CD4-positive, alpha-beta memory T cell (primary cell): Measurements from ENCODE around the gene TNNC1. TPM values are rescaled to one million over a fixed set of nuclear protein-coding genes. Genes with fewer than 3 reads are reported as not detected.

Source experiments
- CTCF ChIA-PET: fragments of 350-600 bp; sonication (Branson Sonifier 250); formaldehyde crosslinking; loops from one replicate; lab custom pipeline; 2021; ENCODE audit warnings: inconsistent platforms; ENCODE audit not compliant: partially characterized antibody; lab: Charles Lee
- POLR2A ChIA-PET: fragments of 350-600 bp; sonication (Branson Sonifier 250); formaldehyde crosslinking; loops from one replicate; lab custom pipeline; 2021; ENCODE audit not compliant: partially characterized antibody; lab: Charles Lee
- DNase-seq, 5 donors: peaks; one replicate each; pipeline versions ENCODE4 v3.0.0 to v3.0.0-alpha.2; 2020 to 2022; ENCODE audit warnings: mixed read lengths in 1 of 5
- H3K27ac ChIP-seq: one replicate; pipeline ENCODE4 v1.7.0; 2013; ENCODE audit warnings: low read depth, low read length
- H3K27me3 ChIP-seq: 2 replicates; pipeline ENCODE4 v1.7.0; 2013; ENCODE audit warnings: mild to moderate bottlenecking, low read length, moderate library complexity; ENCODE audit not compliant: insufficient read depth
- H3K36me3 ChIP-seq: 2 replicates; pipeline ENCODE4 v1.7.0; 2013; ENCODE audit warnings: mild to moderate bottlenecking, low read length, moderate library complexity; ENCODE audit not compliant: insufficient read depth
- H3K4me1 ChIP-seq: 2 replicates; pipeline ENCODE4 v1.7.0; 2013; ENCODE audit warnings: mild to moderate bottlenecking, low read length, moderate library complexity; ENCODE audit not compliant: insufficient read depth
- H3K4me3 ChIP-seq, 2 donors: one replicate each; pipeline ENCODE4 v1.7.0; 2013; ENCODE audit warnings: low read length in 2 of 2, mild to moderate bottlenecking in 1 of 2
- H3K9me3 ChIP-seq, 2 donors: one replicate each; pipeline ENCODE4 v1.7.0; 2013; ENCODE audit warnings: low read length in 2 of 2, control low read depth in 1 of 2; ENCODE audit not compliant: control insufficient read depth in 1 of 2
- H3K27ac Mint-ChIP-seq, 7 donors: one replicate each; pipeline ENCODE4 v1.8.0; 2020 to 2021; ENCODE audit warnings: mixed read lengths in 7 of 7, mild to moderate bottlenecking in 6 of 7, inconsistent platforms in 3 of 7, moderate library complexity in 3 of 7
- H3K27me3 Mint-ChIP-seq, 2 donors: one replicate each; pipeline ENCODE4 v1.8.0; 2020 to 2021; ENCODE audit warnings: mixed read lengths in 2 of 2
- H3K36me3 Mint-ChIP-seq, 2 donors: one replicate each; pipeline ENCODE4 v1.8.0; 2020 to 2021; ENCODE audit warnings: mixed read lengths in 2 of 2, inconsistent platforms in 1 of 2, mild to moderate bottlenecking in 1 of 2
- H3K4me1 Mint-ChIP-seq, 4 donors: one replicate each; pipeline ENCODE4 v1.8.0; 2020 to 2021; ENCODE audit warnings: mixed read lengths in 4 of 4, mild to moderate bottlenecking in 1 of 4
- H3K4me3 Mint-ChIP-seq, 8 donors: one replicate each; pipeline ENCODE4 v1.8.0; 2020 to 2021; ENCODE audit warnings: mixed read lengths in 8 of 8, mild to moderate bottlenecking in 7 of 8, moderate library complexity in 6 of 8, inconsistent platforms in 3 of 8
- H3K9me3 Mint-ChIP-seq, 8 donors: one replicate each; pipeline ENCODE4 v1.8.0; 2020 to 2021; ENCODE audit warnings: mixed read lengths in 8 of 8, mild to moderate bottlenecking in 5 of 8, inconsistent platforms in 3 of 8, moderate library complexity in 1 of 8
- intact Hi-C: fragments of 100-400 bp; cut with micrococcal nuclease; formaldehyde crosslinking; loops from one replicate; pipeline ENCODE4 v1.15.1; 2023
- polyA plus RNA-seq, 2 donors: library from polyadenylated mRNA; unstranded; fragments of 300-500 nt; fragmentation: Illumina TruSeq; gene quantifications; one replicate each; pipeline ENCODE4 v1.2.3, GENCODE V29; 2021
- total RNA-seq, 2 experiments: library from RNA; stranded (reverse); gene quantifications; one replicate each; pipeline ENCODE4 v1.2.3, GENCODE V29; 2021

Gene TNNC1
- total and polyA plus RNA-seq, 4 experiments from 2014 or later = 0.92 to 7.1 (median 5.3) TPM; not detected in 1

DNA sequence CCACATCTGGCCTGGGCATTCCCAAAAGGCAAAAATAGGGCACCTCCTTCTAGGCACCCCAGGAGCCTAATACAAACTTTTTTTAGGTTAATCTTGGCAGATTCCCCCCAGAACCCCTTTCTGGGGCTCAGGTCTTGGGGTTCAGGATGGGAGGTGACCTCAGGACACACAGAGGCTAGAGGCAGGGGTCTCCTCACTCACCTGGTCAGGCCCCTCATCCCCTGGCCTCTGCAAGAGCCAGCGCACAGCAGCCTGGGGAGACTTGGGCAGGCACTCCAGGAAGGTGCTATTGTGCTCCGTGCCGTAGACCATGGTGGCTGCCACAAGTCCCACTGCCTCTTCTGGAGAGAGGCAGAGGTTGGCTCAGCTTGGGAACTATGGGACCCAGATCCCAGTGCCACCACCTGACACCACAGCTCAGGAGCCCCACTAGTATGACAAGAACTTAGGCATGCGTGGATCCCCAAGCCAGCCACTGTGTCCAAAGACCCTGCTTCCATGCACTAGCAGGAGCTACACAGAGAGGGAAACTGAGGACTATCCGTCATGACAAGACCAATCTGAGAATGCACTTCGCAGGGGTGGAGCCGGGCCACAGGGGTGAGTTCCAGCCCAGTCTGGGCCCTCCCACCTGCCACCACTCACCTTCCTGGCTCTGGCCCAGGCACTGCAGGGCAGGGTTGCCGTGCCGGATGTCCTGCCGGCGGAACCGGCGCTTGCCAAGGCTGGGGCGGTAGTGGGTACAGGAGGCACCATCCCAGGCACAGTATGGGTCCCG lies 16.3 kb downstream of the TNNC1 start:
- POLR2A ChIA-PET = no interaction called here
- Histone ChIP-seq H3K4me3 (no peak overlapping the region), H3K27ac (no peak overlapping the region), H3K4me1 (peaks cover 11% of the 10 kb centered on the region), H3K27me3 (no peaks in the 10 kb centered on the region), H3K36me3 (no peaks in the 10 kb centered on the region), H3K9me3 (no peaks in the 10 kb centered on the region)
- no peaks in the 10 kb centered on the region for H3K27me3 Mint-ChIP-seq
- H3K9me3 Mint-ChIP-seq = no peaks in the 10 kb centered on the region
- H3K27ac Mint-ChIP-seq = no peak overlapping the region
- no peak for DNase-seq
- CTCF ChIA-PET = no interaction called here
- H3K36me3 Mint-ChIP-seq = no peaks in the 10 kb centered on the region
- peaks cover 3 to 6% (median 5%) of the 10 kb centered on the region in 4 donors for H3K4me1 Mint-ChIP-seq
- H3K4me3 Mint-ChIP-seq = no peak overlapping the region
- intact Hi-C loops = no loop called here

DNA sequence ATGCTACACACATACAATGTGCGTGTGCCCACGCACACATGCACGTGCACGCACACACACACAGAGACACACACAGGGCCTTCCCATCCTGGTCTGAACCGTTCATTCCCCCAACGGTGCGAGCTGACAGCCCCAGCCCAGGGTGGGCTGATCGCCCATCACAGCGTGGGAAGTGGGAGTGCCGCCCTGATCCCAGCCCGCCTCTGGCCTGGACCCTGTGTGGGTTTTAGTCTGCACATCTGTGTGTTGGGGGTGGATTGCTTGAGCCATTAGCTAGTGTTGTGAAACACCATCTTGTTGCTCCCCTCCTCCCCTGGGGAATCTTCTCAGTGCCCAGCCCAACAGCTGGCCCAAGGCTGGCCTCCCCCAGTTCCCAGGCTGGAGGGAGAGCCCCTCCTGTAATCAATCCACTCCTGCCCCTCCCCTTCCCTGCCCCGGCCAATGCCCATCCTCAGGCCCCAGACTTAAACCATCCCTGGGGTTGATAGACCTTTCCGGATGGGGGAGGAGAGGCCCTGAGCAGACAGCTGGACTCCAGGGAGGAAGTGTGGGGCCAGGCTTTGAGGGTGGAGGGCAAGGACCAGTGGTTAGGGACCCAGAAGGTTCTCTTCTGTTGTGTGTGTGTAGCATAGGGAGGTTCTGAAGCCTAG lies 17.2 kb downstream of the TNNC1 start:
- Mint-ChIP-seq H3K4me3 (no peak overlapping the region), H3K27ac (no peak overlapping the region)
- intact Hi-C loops = no loop called here

DNA sequence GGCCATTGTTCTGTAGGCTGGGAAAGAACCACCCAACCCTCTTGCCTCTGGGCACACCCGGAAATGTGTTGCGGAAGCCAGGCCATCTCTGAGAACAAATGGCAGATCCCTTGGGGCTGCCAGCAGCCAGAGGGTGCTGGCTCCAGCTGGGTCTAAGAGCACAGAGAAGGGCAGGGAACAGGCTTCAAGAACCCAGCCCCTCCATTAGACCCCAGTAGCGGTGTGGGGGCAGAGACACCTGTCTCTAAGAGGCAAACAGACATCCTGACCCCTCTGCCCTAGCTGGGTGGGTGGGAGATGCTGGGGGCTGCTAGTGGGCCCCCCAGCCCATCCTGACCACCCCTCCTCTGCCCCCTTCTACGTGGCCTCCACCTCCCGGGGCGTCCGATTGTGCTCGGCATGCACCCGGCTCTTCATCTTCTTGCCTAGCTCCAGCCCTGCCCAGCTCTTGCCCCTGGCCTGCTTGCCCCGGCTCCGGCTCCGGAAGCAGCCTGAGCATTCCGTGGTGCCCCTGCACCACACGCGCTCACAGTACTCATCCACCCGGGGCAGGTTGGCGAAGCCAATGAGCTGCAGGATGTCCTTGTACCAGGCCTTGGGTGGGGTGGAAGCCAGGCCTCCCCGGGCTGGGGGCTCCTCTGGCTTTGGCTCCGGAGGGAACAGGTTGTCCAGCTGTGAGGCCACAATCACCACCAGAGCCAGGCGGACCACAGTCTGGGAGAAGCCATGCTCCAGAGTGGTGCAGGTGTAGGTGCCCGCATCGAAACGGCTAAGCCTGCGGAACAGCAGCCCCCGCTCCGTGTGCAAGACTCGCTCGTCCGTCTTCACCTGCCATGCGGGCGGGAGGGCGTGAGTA lies 18.4 kb downstream of the TNNC1 start:
- no peak overlapping the region for H3K27ac ChIP-seq
- no peaks in the 10 kb centered on the region for H3K36me3 Mint-ChIP-seq
- intact Hi-C loops = no loop called here
- H3K27me3 ChIP-seq = no peaks in the 10 kb centered on the region
- no peak overlapping the region for H3K4me3 Mint-ChIP-seq
- H3K9me3 ChIP-seq = no peaks in the 10 kb centered on the region
- H3K36me3 ChIP-seq = no peaks in the 10 kb centered on the region
- no peak overlapping the region for H3K27ac Mint-ChIP-seq
- H3K4me1 ChIP-seq = peaks cover 17% of the 10 kb centered on the region
- DNase-seq = no peak
- CTCF ChIA-PET = interaction anchor here (5.9 kb wide), 1 partner anchor 11 kb away, joined by 51 read pairs; the partner anchor contains the start of gene SEMA3G
- H3K27me3 Mint-ChIP-seq = no peaks in the 10 kb centered on the region
- H3K4me1 Mint-ChIP-seq = peaks cover 4 to 14% (median 5%) of the 10 kb centered on the region in 4 donors
- no peaks in the 10 kb centered on the region for H3K9me3 Mint-ChIP-seq
- H3K4me3 ChIP-seq = no peak overlapping the region
- POLR2A ChIA-PET = interaction anchor here (1.0 kb wide), 1 partner anchor 23 kb away, joined by 6 read pairs; no protein-coding TSS in a partner anchor

More for the DNA sequence above, 17.2 kb downstream of the TNNC1 start:
- no peaks in the 10 kb centered on the region for H3K27me3 Mint-ChIP-seq
- ChIA-PET POLR2A (no interaction called here), CTCF (no interaction called here)
- no peaks in the 10 kb centered on the region for H3K9me3 Mint-ChIP-seq
- Histone ChIP-seq H3K4me1 (peaks cover 17% of the 10 kb centered on the region), H3K9me3 (no peaks in the 10 kb centered on the region), H3K36me3 (no peaks in the 10 kb centered on the region), H3K27me3 (no peaks in the 10 kb centered on the region), H3K27ac (no peak overlapping the region), H3K4me3 (no peak overlapping the region)
- DNase-seq = no peak
- no peaks in the 10 kb centered on the region for H3K36me3 Mint-ChIP-seq
- peaks cover 4 to 13% (median 5%) of the 10 kb centered on the region in 4 donors for H3K4me1 Mint-ChIP-seq

DNA sequence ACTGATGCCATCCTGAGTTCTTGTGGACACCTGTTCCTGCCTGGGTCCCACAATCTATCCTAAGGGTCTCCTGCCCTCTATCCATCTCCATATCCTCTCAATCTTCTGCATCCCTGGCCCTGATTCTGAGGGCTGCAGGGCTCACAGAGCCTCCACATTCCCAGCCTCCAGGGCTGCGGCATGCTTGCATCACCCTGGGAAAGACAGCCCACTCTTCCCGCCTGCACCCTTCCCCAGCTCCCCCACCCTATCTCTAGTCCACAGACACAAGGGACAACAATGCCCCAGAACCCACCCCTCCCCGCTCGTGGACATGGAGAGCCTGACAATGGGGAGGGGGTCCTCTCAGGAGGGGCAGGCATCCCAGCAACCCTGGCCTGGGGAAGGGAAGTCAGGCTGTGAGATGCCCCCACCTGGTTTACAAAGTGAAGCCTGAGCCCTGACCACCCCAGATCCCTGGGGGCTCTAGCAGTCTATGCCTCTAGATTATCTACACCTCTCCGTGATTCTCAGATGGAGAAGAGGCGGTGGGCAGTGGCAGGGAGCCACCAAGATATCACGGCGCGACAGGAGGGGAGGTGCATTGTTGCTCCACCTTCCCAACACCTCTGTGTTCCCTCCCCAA lies 19.2 kb downstream of the TNNC1 start:
- Histone ChIP-seq H3K36me3 (no peaks in the 10 kb centered on the region), H3K27me3 (no peaks in the 10 kb centered on the region), H3K4me1 (peaks cover 17% of the 10 kb centered on the region), H3K9me3 (no peaks in the 10 kb centered on the region), H3K4me3 (no peak overlapping the region), H3K27ac (no peak overlapping the region)
- Mint-ChIP-seq H3K9me3 (no peaks in the 10 kb centered on the region), H3K36me3 (no peaks in the 10 kb centered on the region), H3K4me1 (peaks cover 4 to 14% (median 5%) of the 10 kb centered on the region in 4 donors), H3K27ac (no peak overlapping the region), H3K27me3 (no peaks in the 10 kb centered on the region), H3K4me3 (no peak overlapping the region)
- intact Hi-C loops = no loop called here
- POLR2A ChIA-PET = no interaction called here
- DNase-seq = peak in 1 of 5 donors; percentile 22
- CTCF ChIA-PET = interaction anchor here (5.9 kb wide), 1 partner anchor 12 kb away, joined by 51 read pairs; the partner anchor contains the start of gene SEMA3G

DNA sequence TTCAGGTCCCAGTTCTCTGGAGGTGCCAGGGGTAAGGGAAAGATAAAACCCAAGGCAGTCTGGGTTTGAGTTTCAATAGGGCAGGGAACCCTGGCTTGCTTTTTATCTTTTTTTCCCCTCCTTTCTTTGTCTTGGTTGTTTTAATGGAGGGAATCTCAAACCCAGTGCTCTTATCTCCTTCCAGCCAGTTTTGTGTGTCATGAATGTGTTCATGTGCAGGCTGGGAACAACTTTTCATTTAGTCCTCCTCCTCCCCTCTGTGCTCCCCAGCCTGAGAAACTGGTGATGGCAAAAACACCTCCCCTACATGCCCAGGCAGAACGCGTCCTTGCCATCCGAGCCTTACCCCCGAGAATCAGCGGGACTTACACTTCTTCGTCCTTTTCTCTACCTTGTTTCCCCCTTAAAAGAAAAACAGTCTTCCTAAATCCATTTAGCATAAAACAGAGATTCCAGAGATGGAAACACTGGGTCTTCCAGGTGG lies 19.8 kb downstream of the TNNC1 start:
- DNase-seq = no peak
- no peak overlapping the region for H3K4me3 Mint-ChIP-seq
- H3K4me1 ChIP-seq = peaks cover 17% of the 10 kb centered on the region
- H3K27ac ChIP-seq = no peak overlapping the region
- no peaks in the 10 kb centered on the region for H3K36me3 ChIP-seq
- H3K27me3 ChIP-seq = no peaks in the 10 kb centered on the region
- H3K27me3 Mint-ChIP-seq = no peaks in the 10 kb centered on the region
- H3K36me3 Mint-ChIP-seq = no peaks in the 10 kb centered on the region
- no peaks in the 10 kb centered on the region for H3K9me3 ChIP-seq
- H3K4me1 Mint-ChIP-seq = peaks cover 4 to 14% (median 5%) of the 10 kb centered on the region in 4 donors
- H3K9me3 Mint-ChIP-seq = no peaks in the 10 kb centered on the region
- ChIA-PET CTCF (interaction anchor here (4.0 to 5.9 kb wide), 2 partner anchors 13 to 21 kb away, joined by 19 to 51 read pairs; partner anchors contain the start of gene SEMA3G), POLR2A (no interaction called here)
- peak overlapping the region in 1 of 7 donors; percentile 54 for H3K27ac Mint-ChIP-seq
- intact Hi-C loops = no loop called here
- no peak overlapping the region for H3K4me3 ChIP-seq

DNA sequence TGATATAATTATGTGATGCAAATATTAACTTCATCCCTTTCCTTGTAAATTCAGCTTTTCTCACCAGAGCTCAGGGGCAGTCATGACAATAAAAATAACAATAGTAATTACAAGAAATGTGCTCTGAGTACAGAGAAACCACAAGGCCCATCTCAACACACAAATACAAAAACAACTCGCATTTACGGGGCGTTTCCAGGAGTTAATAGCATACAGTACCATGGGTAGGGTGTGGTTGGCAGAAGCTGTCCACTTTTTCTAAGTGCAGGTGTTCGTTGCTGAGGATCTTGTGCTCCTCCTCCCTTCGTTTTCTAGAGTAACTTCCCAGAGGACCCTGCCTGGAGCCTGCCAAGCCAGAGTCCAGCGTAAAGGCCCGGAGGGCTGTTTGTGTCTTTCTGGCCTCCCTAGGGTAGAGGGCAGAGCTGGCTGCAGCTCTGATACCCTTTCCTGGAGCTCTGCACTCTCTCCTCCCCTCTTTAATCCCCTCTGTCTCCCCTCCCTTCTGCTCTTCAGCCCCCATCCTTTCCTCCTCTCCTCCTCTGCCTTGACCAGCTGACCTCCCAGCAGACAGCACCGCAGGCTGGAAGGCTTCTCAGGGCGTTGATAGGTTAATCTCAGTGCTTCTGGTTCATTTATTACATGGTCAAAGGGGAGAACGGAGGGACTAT lies 20.4 kb downstream of the TNNC1 start:
- peak overlapping the region in 4 of 7 donors; percentile 2 to 73 (median 35) for H3K27ac Mint-ChIP-seq

More for the DNA sequence above, 20.4 kb downstream of the TNNC1 start:
- H3K9me3 Mint-ChIP-seq = no peaks in the 10 kb centered on the region
- DNase-seq = no peak
- no peak overlapping the region for H3K4me3 Mint-ChIP-seq
- ChIA-PET CTCF (interaction anchor here (4.0 to 5.9 kb wide), 2 partner anchors 13 to 20 kb away, joined by 19 to 51 read pairs; partner anchors contain the start of gene SEMA3G), POLR2A (no interaction called here)
- H3K36me3 Mint-ChIP-seq = no peaks in the 10 kb centered on the region
- Histone ChIP-seq H3K9me3 (no peaks in the 10 kb centered on the region), H3K27ac (no peak overlapping the region), H3K27me3 (no peaks in the 10 kb centered on the region), H3K4me1 (peaks cover 17% of the 10 kb centered on the region), H3K4me3 (no peak overlapping the region), H3K36me3 (no peaks in the 10 kb centered on the region)
- intact Hi-C loops = no loop called here
- H3K27me3 Mint-ChIP-seq = no peaks in the 10 kb centered on the region
- peaks cover 4 to 14% (median 5%) of the 10 kb centered on the region in 4 donors for H3K4me1 Mint-ChIP-seq
